ENCODE measurements around the gene LRRC9.

The LRRC9 gene

GRCh38 chr14:59969319-59969718 is 49.4 kb downstream of the LRRC9 start:
- H3K4me1 ChIP-seq (ENCODE audit: control extremely low read depth in 1 of 4, control insufficient read depth in 4 of 4, insufficient read depth in 4 of 4, low read length in 3 of 4) = no peaks in the 10 kb centered on the region
- H3K27me3 ChIP-seq (replicated peaks in 2 of 5; ENCODE audit: control insufficient read depth in 4 of 5, insufficient read depth in 5 of 5, low read length in 4 of 5) = peaks cover 0 to 7% (median 0%) of the 10 kb centered on the region in 5 experiments
- CTCF ChIA-PET = interaction anchor here (1.0 to 1.3 kb wide), 3 partner anchors 9 to 60 kb away, joined by 3 to 4 read pairs (median 4); no protein-coding TSS in a partner anchor
- DNase-seq = no peak
- H3K4me3 ChIP-seq (ENCODE audit: control insufficient read depth in 1 of 7, extremely low read depth in 1 of 7, insufficient read depth in 4 of 7, low read depth in 2 of 7, low read length in 6 of 7) = no peak overlapping the region
- H3K36me3 ChIP-seq (ENCODE audit: control insufficient read depth in 4 of 4, insufficient read depth in 4 of 4, low read length in 3 of 4) = no peaks in the 10 kb centered on the region
- no peaks in the 10 kb centered on the region for H3K9me3 ChIP-seq (ENCODE audit: control extremely low read depth in 1 of 5, control insufficient read depth in 4 of 5, insufficient read depth in 2 of 5, low read depth in 1 of 5, low read length in 4 of 5)
- 100% methylated on average over 2 of the region's 2 CpGs for WGBS (ENCODE audit: insufficient coverage)
- POLR2A ChIA-PET = no interaction called here
- H3K27ac ChIP-seq (ENCODE audit: insufficient read depth in 1 of 2, low read depth in 1 of 2, low read length in 2 of 2, poor library complexity in 1 of 2, severe bottlenecking in 2 of 2) = no peak overlapping the region

- Histone ChIP-seq H3K27ac (ENCODE audit: insufficient read depth in 1 of 2, low read depth in 1 of 2, low read length in 2 of 2, poor library complexity in 1 of 2, severe bottlenecking in 2 of 2) (no peak overlapping the region), H3K4me3 (ENCODE audit: control insufficient read depth in 1 of 7, extremely low read depth in 1 of 7, insufficient read depth in 4 of 7, low read depth in 2 of 7, low read length in 6 of 7) (no peak overlapping the region), H3K27me3 (replicated peaks in 2 of 5; ENCODE audit: control insufficient read depth in 4 of 5, insufficient read depth in 5 of 5, low read length in 4 of 5) (no peaks in the 10 kb centered on the region), H3K36me3 (ENCODE audit: control insufficient read depth in 4 of 4, insufficient read depth in 4 of 4, low read length in 3 of 4) (no peaks in the 10 kb centered on the region), H3K4me1 (ENCODE audit: control extremely low read depth in 1 of 4, control insufficient read depth in 4 of 4, insufficient read depth in 4 of 4, low read length in 3 of 4) (no peaks in the 10 kb centered on the region), H3K9me3 (ENCODE audit: control extremely low read depth in 1 of 5, control insufficient read depth in 4 of 5, insufficient read depth in 2 of 5, low read depth in 1 of 5, low read length in 4 of 5) (no peaks in the 10 kb centered on the region)
- DNase-seq = no peak
- ChIA-PET CTCF (interaction anchor here (1.0 to 2.1 kb wide), 2 partner anchors 11 to 18 kb away, joined by 3 to 4 read pairs; no protein-coding TSS in a partner anchor), POLR2A (no interaction called here)
Observed at GRCh38 chr14:59981564-59981963, 61.6 kb downstream of the LRRC9 start.

GRCh38 chr14:59983048-59983447 is 63.1 kb downstream of the LRRC9 start:
- ChIA-PET POLR2A (no interaction called here), CTCF (interaction anchor here (1.6 to 2.1 kb wide), 2 partner anchors 13 to 18 kb away, joined by 4 to 6 read pairs; no protein-coding TSS in a partner anchor)
- Histone ChIP-seq H3K9me3 (ENCODE audit: control extremely low read depth in 1 of 5, control insufficient read depth in 4 of 5, insufficient read depth in 2 of 5, low read depth in 1 of 5, low read length in 4 of 5) (no peaks in the 10 kb centered on the region), H3K36me3 (ENCODE audit: control insufficient read depth in 4 of 4, insufficient read depth in 4 of 4, low read length in 3 of 4) (no peaks in the 10 kb centered on the region), H3K27me3 (replicated peaks in 2 of 5; ENCODE audit: control insufficient read depth in 4 of 5, insufficient read depth in 5 of 5, low read length in 4 of 5) (no peaks in the 10 kb centered on the region), H3K4me1 (ENCODE audit: control extremely low read depth in 1 of 4, control insufficient read depth in 4 of 4, insufficient read depth in 4 of 4, low read length in 3 of 4) (no peaks in the 10 kb centered on the region), H3K27ac (ENCODE audit: insufficient read depth in 1 of 2, low read depth in 1 of 2, low read length in 2 of 2, poor library complexity in 1 of 2, severe bottlenecking in 2 of 2) (no peak overlapping the region), H3K4me3 (ENCODE audit: control insufficient read depth in 1 of 7, extremely low read depth in 1 of 7, insufficient read depth in 4 of 7, low read depth in 2 of 7, low read length in 6 of 7) (no peak overlapping the region)
- no peak for DNase-seq

GRCh38 chr14:59986556-59987059 is 66.7 kb downstream of the LRRC9 start:
- POLR2A ChIA-PET = no interaction called here

GRCh38 chr14:59997449-59997848 is 77.5 kb downstream of the LRRC9 start:
- H3K27me3 ChIP-seq (replicated peaks in 2 of 5; ENCODE audit: control insufficient read depth in 4 of 5, insufficient read depth in 5 of 5, low read length in 4 of 5) = no peaks in the 10 kb centered on the region
- no peaks in the 10 kb centered on the region for H3K36me3 ChIP-seq (ENCODE audit: control insufficient read depth in 4 of 4, insufficient read depth in 4 of 4, low read length in 3 of 4)
- POLR2A ChIA-PET = no interaction called here
- H3K9me3 ChIP-seq (ENCODE audit: control extremely low read depth in 1 of 5, control insufficient read depth in 4 of 5, insufficient read depth in 2 of 5, low read depth in 1 of 5, low read length in 4 of 5) = no peaks in the 10 kb centered on the region
- no peak overlapping the region for H3K27ac ChIP-seq (ENCODE audit: insufficient read depth in 1 of 2, low read depth in 1 of 2, low read length in 2 of 2, poor library complexity in 1 of 2, severe bottlenecking in 2 of 2)
- CTCF ChIA-PET = no interaction called here
- DNase-seq = no peak
- no peak overlapping the region for H3K4me3 ChIP-seq (ENCODE audit: control insufficient read depth in 1 of 7, extremely low read depth in 1 of 7, insufficient read depth in 4 of 7, low read depth in 2 of 7, low read length in 6 of 7)
- H3K4me1 ChIP-seq (ENCODE audit: control extremely low read depth in 1 of 4, control insufficient read depth in 4 of 4, insufficient read depth in 4 of 4, low read length in 3 of 4) = no peaks in the 10 kb centered on the region

More at GRCh38 chr14:59986556-59987059, 66.7 kb downstream of the LRRC9 start:
- H3K27me3 ChIP-seq (replicated peaks in 2 of 5; ENCODE audit: control insufficient read depth in 4 of 5, insufficient read depth in 5 of 5, low read length in 4 of 5) = no peaks in the 10 kb centered on the region
- H3K9me3 ChIP-seq (ENCODE audit: control extremely low read depth in 1 of 5, control insufficient read depth in 4 of 5, insufficient read depth in 2 of 5, low read depth in 1 of 5, low read length in 4 of 5) = peaks cover 0 to 8% (median 2%) of the 10 kb centered on the region in 5 experiments
- no peak overlapping the region for H3K4me3 ChIP-seq (ENCODE audit: control insufficient read depth in 1 of 7, extremely low read depth in 1 of 7, insufficient read depth in 4 of 7, low read depth in 2 of 7, low read length in 6 of 7)
- no peaks in the 10 kb centered on the region for H3K36me3 ChIP-seq (ENCODE audit: control insufficient read depth in 4 of 4, insufficient read depth in 4 of 4, low read length in 3 of 4)
- H3K4me1 ChIP-seq (ENCODE audit: control extremely low read depth in 1 of 4, control insufficient read depth in 4 of 4, insufficient read depth in 4 of 4, low read length in 3 of 4) = no peaks in the 10 kb centered on the region
- no CpG with 5 or more reads among the region's 1 CpG for WGBS (ENCODE audit: insufficient coverage)
- CTCF ChIA-PET = no interaction called here
- H3K27ac ChIP-seq (ENCODE audit: insufficient read depth in 1 of 2, low read depth in 1 of 2, low read length in 2 of 2, poor library complexity in 1 of 2, severe bottlenecking in 2 of 2) = no peak overlapping the region
- no peak for DNase-seq

GRCh38 chr14:59997966-59998365 is 78.0 kb downstream of the LRRC9 start:
- Histone ChIP-seq H3K9me3 (ENCODE audit: control extremely low read depth in 1 of 5, control insufficient read depth in 4 of 5, insufficient read depth in 2 of 5, low read depth in 1 of 5, low read length in 4 of 5) (no peaks in the 10 kb centered on the region), H3K4me1 (ENCODE audit: control extremely low read depth in 1 of 4, control insufficient read depth in 4 of 4, insufficient read depth in 4 of 4, low read length in 3 of 4) (no peaks in the 10 kb centered on the region), H3K36me3 (ENCODE audit: control insufficient read depth in 4 of 4, insufficient read depth in 4 of 4, low read length in 3 of 4) (no peaks in the 10 kb centered on the region), H3K27ac (ENCODE audit: insufficient read depth in 1 of 2, low read depth in 1 of 2, low read length in 2 of 2, poor library complexity in 1 of 2, severe bottlenecking in 2 of 2) (no peak overlapping the region), H3K27me3 (replicated peaks in 2 of 5; ENCODE audit: control insufficient read depth in 4 of 5, insufficient read depth in 5 of 5, low read length in 4 of 5) (no peaks in the 10 kb centered on the region), H3K4me3 (ENCODE audit: control insufficient read depth in 1 of 7, extremely low read depth in 1 of 7, insufficient read depth in 4 of 7, low read depth in 2 of 7, low read length in 6 of 7) (no peak overlapping the region)
- CTCF ChIA-PET = no interaction called here
- POLR2A ChIA-PET = no interaction called here
- no peak for DNase-seq

- no peak for DNase-seq
- ChIA-PET POLR2A (no interaction called here), CTCF (no interaction called here)
- Histone ChIP-seq H3K27me3 (replicated peaks in 2 of 5; ENCODE audit: control insufficient read depth in 4 of 5, insufficient read depth in 5 of 5, low read length in 4 of 5) (no peaks in the 10 kb centered on the region), H3K36me3 (ENCODE audit: control insufficient read depth in 4 of 4, insufficient read depth in 4 of 4, low read length in 3 of 4) (no peaks in the 10 kb centered on the region), H3K4me3 (ENCODE audit: control insufficient read depth in 1 of 7, extremely low read depth in 1 of 7, insufficient read depth in 4 of 7, low read depth in 2 of 7, low read length in 6 of 7) (no peak overlapping the region), H3K9me3 (ENCODE audit: control extremely low read depth in 1 of 5, control insufficient read depth in 4 of 5, insufficient read depth in 2 of 5, low read depth in 1 of 5, low read length in 4 of 5) (no peaks in the 10 kb centered on the region), H3K4me1 (ENCODE audit: control extremely low read depth in 1 of 4, control insufficient read depth in 4 of 4, insufficient read depth in 4 of 4, low read length in 3 of 4) (no peaks in the 10 kb centered on the region), H3K27ac (ENCODE audit: insufficient read depth in 1 of 2, low read depth in 1 of 2, low read length in 2 of 2, poor library complexity in 1 of 2, severe bottlenecking in 2 of 2) (no peak overlapping the region)
- WGBS (ENCODE audit: insufficient coverage) = 100% methylated on average over 1 of the region's 1 CpG
Observed at GRCh38 chr14:59998564-59998963, 78.6 kb downstream of the LRRC9 start.

Data from common myeloid progenitor, CD34-positive (primary cell).